ENCODE results near the gene SPINK8. TPM values are rescaled to one million over a fixed set of nuclear protein-coding genes. Genes with fewer than 3 reads are reported as not detected.

The SPINK8 gene
- total and polyA plus RNA-seq, 12 donors = not detected

GRCh38 chr3:48303021-48303420 is 30.4 kb downstream of the SPINK8 start:
- Histone ChIP-seq H3K27me3 (no peaks in the 10 kb centered on the region), H3K27ac (no peak overlapping the region), H3K4me1 (replicated peaks in 1 of 2) (peaks cover 6 to 20% of the 10 kb centered on the region in 2 donors), H3K9me3 (replicated peaks in 1 of 3) (no peaks in the 10 kb centered on the region), H3K4me3 (no peak overlapping the region), H3K36me3 (replicated peaks in 1 of 2) (peaks cover 0 to 1% of the 10 kb centered on the region in 2 donors)
- TF ChIP-seq CTCF (IDR thresholded peaks at IDR 0.05) (no peak), POLR2A (IDR thresholded peaks at IDR 0.05) (no peak)
- DNase-seq = no peak
- 90 to 96% (median 95%) methylated on average over 2 of the region's 2 CpGs for WGBS, 4 donors
- intact Hi-C loops (cut with DNase I) = no loop called here

- WGBS, 4 donors = 4 to 12% (median 7%) methylated on average over 8 to 10 of the region's 10 CpGs
- Histone ChIP-seq H3K9me3 (replicated peaks in 1 of 3) (no peaks in the 10 kb centered on the region), H3K4me3 (peak overlapping the region in 3 of 4 donors; percentile 58 to 97 (median 80)), H3K27me3 (no peaks in the 10 kb centered on the region), H3K4me1 (replicated peaks in 1 of 2) (peaks cover 6 to 20% of the 10 kb centered on the region in 2 donors), H3K36me3 (replicated peaks in 1 of 2) (peaks cover 0 to 14% of the 10 kb centered on the region in 2 donors), H3K27ac (peak overlapping the region; percentile 23 to 96 (median 84))
- peak; percentile 19 to 62 (median 31) for DNase-seq
- TF ChIP-seq POLR2A (IDR thresholded peaks at IDR 0.05) (no peak), CTCF (IDR thresholded peaks at IDR 0.05) (no peak)
- intact Hi-C loops (cut with DNase I) = no loop called here
Measured at GRCh38 chr3:48301800-48302166, 31.7 kb downstream of the SPINK8 start.

GRCh38 chr3:48301020-48301799 is 32.3 kb downstream of the SPINK8 start, which contains the start of gene NME6:
Gene NME6, minus strand, starts transcription at chr3:48301367.
- H3K27ac ChIP-seq = peak within 1 kb of the TSS; percentile 23 to 96 (median 84)
- 0 to 2% (median 0%) methylated on average over 11 to 70 of the region's 70 CpGs; no CpG with 5 or more reads in 1 of the 4 donors for WGBS, 4 donors
- peaks cover 6 to 20% of the 10 kb centered on the region in 2 donors for H3K4me1 ChIP-seq (replicated peaks in 1 of 2)
- TF ChIP-seq CTCF (IDR thresholded peaks at IDR 0.05) = peak in 2 of 6 experiments; percentile 6 to 27
- TF ChIP-seq POLR2A (IDR thresholded peaks at IDR 0.05) = peak; percentile 48 to 53
- intact Hi-C loops (cut with DNase I) = no loop called here
- peaks cover 0 to 20% of the 10 kb centered on the region in 2 donors for H3K36me3 ChIP-seq (replicated peaks in 1 of 2)
- peak within 1 kb of the TSS; percentile 58 to 97 (median 88) for H3K4me3 ChIP-seq
- H3K27me3 ChIP-seq = no peaks in the 10 kb centered on the region
- no peaks in the 10 kb centered on the region for H3K9me3 ChIP-seq (replicated peaks in 1 of 3)
- peak; percentile 87 to 94 (median 90) for DNase-seq

- intact Hi-C loops (cut with DNase I) = no loop called here
- peaks cover 0 to 30% of the 10 kb centered on the region in 2 donors for H3K36me3 ChIP-seq (replicated peaks in 1 of 2)
- 69 to 78% (median 76%) methylated on average over 13 of the region's 13 CpGs for WGBS, 4 donors
Measured at GRCh38 chr3:48299746-48300712, 33.4 kb downstream of the SPINK8 start.

More at GRCh38 chr3:48299746-48300712, 33.4 kb downstream of the SPINK8 start:
- TF ChIP-seq CTCF (IDR thresholded peaks at IDR 0.05) (no peak), POLR2A (IDR thresholded peaks at IDR 0.05) (no peak)
- Histone ChIP-seq H3K27ac (peak overlapping the region in 1 of 5 donors; percentile 91), H3K9me3 (replicated peaks in 1 of 3) (no peaks in the 10 kb centered on the region), H3K4me3 (peak overlapping the region in 3 of 4 donors; percentile 80 to 97 (median 96)), H3K4me1 (replicated peaks in 1 of 2) (peaks cover 6 to 20% of the 10 kb centered on the region in 2 donors), H3K27me3 (no peaks in the 10 kb centered on the region)
- peak in 1 of 7 donors; percentile 27 for DNase-seq

All from adrenal gland (tissue), 12 donors.